Upper lobe of left lung (tissue), 6 donors: ENCODE measurements around the gene GLUD2. TPM values are rescaled to one million over a fixed set of nuclear protein-coding genes. Genes with fewer than 3 reads are reported as not detected.
"Not testable (repeated sequence)": the region's sequence is repeated elsewhere in the genome, so short reads cannot be mapped to it uniquely, and the experiment has no call there.

ENCODE experiments used
- ATAC-seq, 2 donors: fragments of 200-7000 bp; cut with Tn5 transposase; one replicate each; pipeline ENCODE4 v1.9.1; 2022; ENCODE audit warnings: mild to moderate bottlenecking in 2 of 2, moderate library complexity in 2 of 2; ENCODE audit not compliant: low FRiP score in 2 of 2
- DNase-seq, 2 donors: peaks; one replicate each; pipeline ENCODE4 v3.0.0-alpha.2; 2019 to 2020
- H3K27ac ChIP-seq, 4 donors: fragments of 200-600 bp; sonication (generic); one replicate each; pipeline ENCODE4 v1.5.1; 2016 to 2019
- H3K27me3 ChIP-seq, 4 donors: fragments of 200-600 bp; sonication (generic); one replicate each; pipeline ENCODE4 v1.5.1; 2017 to 2019
- H3K36me3 ChIP-seq, 4 donors: fragments of 200-600 bp; sonication (generic); one replicate each; pipeline ENCODE4 v1.5.1; 2016 to 2019
- H3K4me1 ChIP-seq, 4 donors: fragments of 200-600 bp; sonication (generic); one replicate each; pipeline ENCODE4 v1.5.1; 2018 to 2019
- H3K4me3 ChIP-seq, 4 donors: fragments of 200-600 bp; sonication (generic); one replicate each; pipeline ENCODE4 v1.5.1; 2017 to 2019; ENCODE audit warnings: mild to moderate bottlenecking in 2 of 4, moderate library complexity in 1 of 4
- H3K9me3 ChIP-seq, 4 donors: fragments of 200-600 bp; sonication (generic); one replicate each; pipeline ENCODE4 v1.5.1; 2018 to 2019
- CTCF ChIP-seq, 6 experiments: fragments of 450-650 bp in 4 of 6; fragments of 200-600 bp in 2 of 6; sonication (generic) in 2 of 6; IDR thresholded peaks; one replicate each; pipeline ENCODE4 v1.5.1; 2016 to 2019; ENCODE audit warnings: antibody characterized with exemption in 6 of 6
- EP300 ChIP-seq, 4 donors: sonication (generic); formaldehyde crosslinking; IDR thresholded peaks; one replicate each; pipeline ENCODE4 v1.5.1; 2017; ENCODE audit warnings: antibody characterized with exemption in 4 of 4, control low read depth in 2 of 4
- POLR2A ChIP-seq, 4 donors: fragments of 450-650 bp; IDR thresholded peaks; one replicate each; pipeline ENCODE4 v1.5.1; 2016 to 2017; ENCODE audit warnings: antibody characterized with exemption in 4 of 4, mild to moderate bottlenecking in 2 of 4
- POLR2AphosphoS5 ChIP-seq, 2 donors: sonication (generic); formaldehyde crosslinking; IDR thresholded peaks; one replicate each; pipeline ENCODE4 v1.5.1; 2017; ENCODE audit warnings: antibody characterized with exemption in 2 of 2
- WGBS, 2 donors: methylation state at CpG; one replicate each; pipeline ENCODE4 v1.1.5; 2017 to 2018; 5-methylcytosine and 5-hydroxymethylcytosine counted together
- total RNA-seq, 6 donors: library from RNA; depleted of rRNA in 4 of 6; stranded (reverse); fragments of >200 nt in 4 of 6; gene quantifications; one replicate each; pipeline versions ENCODE4 v1.1.0 to v1.2.1, GENCODE V29; 2016 to 2021
- donor health status: DM: no; HTN: no; CAD: no; lungs with moderate emphysema.
- donor health status: DM: no; HTN: yes; CAD: no; lungs with severe emphysema.

Gene GLUD2
- 1 to 10 TPM; 1.0 to 2.5 (median 1.5) TPM for total RNA-seq

- H3K36me3 ChIP-seq, H3K27me3 ChIP-seq, H3K9me3 ChIP-seq, H3K27ac ChIP-seq, H3K4me1 ChIP-seq: not testable (repeated sequence)
- peak in 2 of 6 experiments; percentile 8 to 19 for TF ChIP-seq CTCF (IDR thresholded peaks at IDR 0.05)
- ATAC-seq (peak in 1 of 2 donors; percentile 75), DNase-seq (peak; percentile 42 to 81)
- peak within 1 kb of the TSS in 3 of 4 donors; percentile 43 to 47 (median 46) for H3K4me3 ChIP-seq
- 48 to 62% methylated on average over 27 to 64 of the region's 82 CpGs for WGBS, 2 donors
Observed at GRCh38 chrX:121047441-121048419, at the start of gene GLUD2. Gene GLUD2, plus strand, starts transcription at chrX:121047610. Its CDS starts 75 bp downstream, at chrX:121047685.

GRCh38 chrX:120999413-120999812 lies 48.0 kb upstream of the GLUD2 start:
- WGBS, 2 donors, result 74 to 85% methylated on average over 3 of the region's 3 CpGs
- H3K27ac ChIP-seq, result no peak overlapping the region

GRCh38 chrX:121000589-121000988 lies 46.8 kb upstream of the GLUD2 start:
- WGBS, 2 donors, result 50 to 65% methylated on average over 4 of the region's 4 CpGs
- Histone ChIP-seq H3K36me3 (no peaks in the 10 kb centered on the region), H3K27ac (no peak overlapping the region), H3K4me1 (no peaks in the 10 kb centered on the region), H3K9me3 (no peaks in the 10 kb centered on the region), H3K4me3 (no peak overlapping the region), H3K27me3 (no peaks in the 10 kb centered on the region)
- TF ChIP-seq POLR2AphosphoS5 (IDR thresholded peaks at IDR 0.05) (no peak), EP300 (IDR thresholded peaks at IDR 0.05) (no peak), CTCF (IDR thresholded peaks at IDR 0.05) (peak in 1 of 6 experiments; percentile 10), POLR2A (IDR thresholded peaks at IDR 0.05) (no peak)
- DNase-seq (no peak), ATAC-seq (no peak)

More at GRCh38 chrX:120999413-120999812, 48.0 kb upstream of the GLUD2 start:
- ATAC-seq (no peak), DNase-seq (no peak)
- TF ChIP-seq POLR2A (IDR thresholded peaks at IDR 0.05) (no peak), EP300 (IDR thresholded peaks at IDR 0.05) (no peak), POLR2AphosphoS5 (IDR thresholded peaks at IDR 0.05) (no peak), CTCF (IDR thresholded peaks at IDR 0.05) (no peak)
- H3K36me3 ChIP-seq, result no peaks in the 10 kb centered on the region
- H3K4me3 ChIP-seq, result no peak overlapping the region
- H3K9me3 ChIP-seq, result no peaks in the 10 kb centered on the region
- no peaks in the 10 kb centered on the region for H3K4me1 ChIP-seq
- H3K27me3 ChIP-seq, result no peaks in the 10 kb centered on the region

- no peak for ATAC-seq
- no peaks in the 10 kb centered on the region for H3K9me3 ChIP-seq
- no peaks in the 10 kb centered on the region for H3K4me1 ChIP-seq
- TF ChIP-seq EP300 (IDR thresholded peaks at IDR 0.05) (no peak), CTCF (IDR thresholded peaks at IDR 0.05) (no peak), POLR2A (IDR thresholded peaks at IDR 0.05) (no peak), POLR2AphosphoS5 (IDR thresholded peaks at IDR 0.05) (no peak)
- H3K27ac ChIP-seq, result no peak overlapping the region
- no peak for DNase-seq
- no peaks in the 10 kb centered on the region for H3K27me3 ChIP-seq
- WGBS, 2 donors, result 71 to 76% methylated on average over 1 of the region's 1 CpG
- H3K4me3 ChIP-seq, result no peak overlapping the region
- no peaks in the 10 kb centered on the region for H3K36me3 ChIP-seq
Observed at GRCh38 chrX:121008920-121009319, 38.5 kb upstream of the GLUD2 start.
